DND-41 (cell line): ENCODE results near the gene SLC39A9.

Experiments used
- ATAC-seq: fragments of 200-7000 bp; cut with Tn5 transposase; 3 replicates; pipeline ENCODE4 v1.9.1; 2021; ENCODE audit warnings: low read depth; ENCODE audit not compliant: insufficient read depth
- DNase-seq: peaks from one replicate; pipeline ENCODE4 v3.0.0-alpha.2; 2020
- H2AFZ ChIP-seq: 2 replicates; pipeline ENCODE4 v1.6.0; 2012; ENCODE audit warnings: low read depth, low read length
- H3K27ac ChIP-seq: 2 replicates; pipeline ENCODE4 v1.5.1; 2012; ENCODE audit warnings: low read length, inconsistent platforms
- H3K27me3 ChIP-seq: fragments of 200-600 bp; sonication (generic); 2 replicates; pipeline ENCODE4 v1.6.0; 2012; ENCODE audit warnings: low read length, mild to moderate bottlenecking, inconsistent platforms; ENCODE audit not compliant: insufficient read depth, poor library complexity
- H3K36me3 ChIP-seq: 2 replicates; pipeline ENCODE4 v1.5.1; 2012; ENCODE audit warnings: low read length, inconsistent platforms; ENCODE audit not compliant: insufficient read depth
- H3K4me1 ChIP-seq: 2 replicates; pipeline ENCODE4 v1.5.1; 2012; ENCODE audit warnings: mild to moderate bottlenecking, low read length; ENCODE audit not compliant: insufficient read depth
- H3K4me2 ChIP-seq: 2 replicates; pipeline ENCODE4 v1.6.0; 2012; ENCODE audit warnings: mild to moderate bottlenecking, moderate library complexity, low read length, inconsistent platforms; ENCODE audit not compliant: insufficient read depth
- H3K4me3 ChIP-seq, 2 experiments: fragments of 200-600 bp in 1 of 2; shearing (Covaris generic) in 1 of 2; 2 replicates each; pipeline ENCODE4 v1.5.1; 2012 to 2016; ENCODE audit warnings: inconsistent platforms in 2 of 2, low read length in 2 of 2, mild to moderate bottlenecking in 2 of 2, low read depth in 1 of 2, moderate library complexity in 1 of 2
- H3K79me2 ChIP-seq: 2 replicates; pipeline ENCODE4 v1.6.0; 2012; ENCODE audit warnings: low read length, inconsistent platforms; ENCODE audit not compliant: insufficient read depth
- H3K9ac ChIP-seq: 2 replicates; pipeline ENCODE4 v1.6.0; 2012; ENCODE audit warnings: low read depth, mild to moderate bottlenecking, inconsistent platforms, low read length, moderate library complexity
- H3K9me3 ChIP-seq: 2 replicates; pipeline ENCODE4 v1.5.1; 2012; ENCODE audit warnings: low read length, moderate library complexity, mild to moderate bottlenecking, inconsistent platforms; ENCODE audit not compliant: insufficient read depth, severe bottlenecking
- H4K20me1 ChIP-seq: 2 replicates; pipeline ENCODE4 v1.6.0; 2012; ENCODE audit warnings: low read length; ENCODE audit not compliant: insufficient read depth
- CTCF ChIP-seq: IDR thresholded peaks from 2 replicates; pipeline ENCODE4 v1.5.1; 2012; ENCODE audit warnings: borderline replicate concordance, low read length, moderate library complexity, mild to moderate bottlenecking; ENCODE audit not compliant: poor library complexity, severe bottlenecking; ENCODE audit errors: extremely low read depth
- EZH2 ChIP-seq: IDR thresholded peaks from 3 replicates; pipeline ENCODE4 v1.6.1; 2012; ENCODE audit warnings: borderline replicate concordance, low read depth, mild to moderate bottlenecking, moderate library complexity, low read length, inconsistent platforms; ENCODE audit not compliant: severe bottlenecking

SLC39A9 gene

GRCh38 chr14:69400154-69400553 is 1.7 kb downstream of the SLC39A9 start:
- peaks cover 96% of the 10 kb centered on the region for H3K79me2 ChIP-seq
- H3K4me1 ChIP-seq, result peaks cover 59% of the 10 kb centered on the region
- no peaks in the 10 kb centered on the region for H3K9me3 ChIP-seq
- H3K27ac ChIP-seq, result no peak overlapping the region; the same call in 1 of the 2 replicates
- peaks cover 46% of the 10 kb centered on the region for H4K20me1 ChIP-seq
- peaks cover 22% of the 10 kb centered on the region for H3K36me3 ChIP-seq
- no peak for DNase-seq
- peak overlapping the region; percentile 95 for H3K9ac ChIP-seq
- no peaks in the 10 kb centered on the region for H3K27me3 ChIP-seq
- no peak for ATAC-seq
- H2AFZ ChIP-seq, result no peak overlapping the region
- H3K4me2 ChIP-seq, result peak overlapping the region; percentile 76
- TF ChIP-seq CTCF (no peak), EZH2 (no peak)
- peak overlapping the region; percentile 41 to 73 for H3K4me3 ChIP-seq

- peak overlapping the region in 1 of 2 experiments; percentile 73; a peak in 1 of 4 replicates for H3K4me3 ChIP-seq
- ATAC-seq (no peak), DNase-seq (no peak)
- no peaks in the 10 kb centered on the region for H3K9me3 ChIP-seq
- H3K9ac ChIP-seq, result 0 out of 2 replicates have a peak overlapping the region, but pooled peaks have one; percentile 1
- H3K36me3 ChIP-seq, result peaks cover 5% of the 10 kb centered on the region
- peaks cover 95% of the 10 kb centered on the region for H3K79me2 ChIP-seq
- TF ChIP-seq CTCF (no peak), EZH2 (no peak)
- H3K27me3 ChIP-seq, result no peaks in the 10 kb centered on the region
- no peak overlapping the region for H3K27ac ChIP-seq
- H4K20me1 ChIP-seq, result peaks cover 30% of the 10 kb centered on the region
- H2AFZ ChIP-seq, result no peak overlapping the region
- H3K4me1 ChIP-seq, result peaks cover 43% of the 10 kb centered on the region
- H3K4me2 ChIP-seq, result peak overlapping the region; percentile 76; the same call in 1 of the 2 replicates
Observed at GRCh38 chr14:69401841-69402240, 3.3 kb downstream of the SLC39A9 start.

- Histone ChIP-seq H4K20me1 (peaks cover 23% of the 10 kb centered on the region; the same call in 1 of the 2 replicates), H2AFZ (no peak overlapping the region), H3K9me3 (no peaks in the 10 kb centered on the region), H3K79me2 (peaks cover 97% of the 10 kb centered on the region), H3K27ac (no peak overlapping the region), H3K4me1 (peaks cover 33% of the 10 kb centered on the region), H3K4me3 (no peak overlapping the region), H3K36me3 (no peaks in the 10 kb centered on the region; the same call in none of the 2 replicates), H3K27me3 (no peaks in the 10 kb centered on the region), H3K9ac (no peak overlapping the region), H3K4me2 (no peak overlapping the region)
- TF ChIP-seq CTCF (no peak), EZH2 (no peak)
- ATAC-seq (no peak), DNase-seq (no peak)
Observed at GRCh38 chr14:69404478-69404877, 6.0 kb downstream of the SLC39A9 start.
